ENCODE results near the gene GSC. TPM values are rescaled to one million over a fixed set of nuclear protein-coding genes. Genes with fewer than 3 reads are reported as not detected.

Gene GSC
- total and polyA plus RNA-seq, 2 of the 4 experiments (the other 2 are of a cell fraction) = not detected

GRCh38 chr14:94787655-94788054 is 17.7 kb upstream of the GSC start:
- no peak overlapping the region for H2AFZ ChIP-seq (replicated peaks; ENCODE audit: low read length, poor library complexity)
- no peak overlapping the region for H4K8ac ChIP-seq (ENCODE audit: low read depth in 2 of 2, low read length in 2 of 2)
- H3K56ac ChIP-seq (ENCODE audit: extremely low read depth, insufficient read depth, low read length) = no peak overlapping the region
- no peaks in the 10 kb centered on the region for H3K79me1 ChIP-seq (ENCODE audit: low read depth in 1 of 2, low read length in 2 of 2)
- no peak overlapping the region for H3K9ac ChIP-seq (ENCODE audit: low read depth, low read length)
- dilution Hi-C loops (cut with HindIII; ENCODE audit: low sequenced_read_pairs, unreplicated experiment) = no loop called here
- in situ Hi-C loops (cut with MboI; ENCODE audit: low sequenced_read_pairs) = no loop called here
- H2BK5ac ChIP-seq (ENCODE audit: low read depth, low read length, poor library complexity, severe bottlenecking) = no peak overlapping the region
- H3K14ac ChIP-seq (replicated peaks; ENCODE audit: low read depth, low read length) = no peak overlapping the region
- WGBS, 2 experiments (ENCODE audit: extremely low coverage in 2 of 2, insufficient read length in 1 of 2) = 60% methylated on average over 1 of the region's 10 CpGs; no CpG with 5 or more reads in 1 of the 2 experiments
- no peak for DNase-seq
- no peak for ATAC-seq (ENCODE audit: low read depth)
- intact Hi-C loops (cut with micrococcal nuclease) = no loop called here
- H2AK9ac ChIP-seq (replicated peaks; ENCODE audit: low read depth, low read length, poor library complexity) = no peak overlapping the region
- H3K23ac ChIP-seq (ENCODE audit: low read depth, low read length) = no peak overlapping the region
- H2BK15ac ChIP-seq (ENCODE audit: low read depth, low read length) = no peak overlapping the region
- no peaks in the 10 kb centered on the region for H3K27me3 ChIP-seq (ENCODE audit: control insufficient read depth, insufficient read depth, low read length)
- no peak overlapping the region for H2BK20ac ChIP-seq (ENCODE audit: low read depth, low read length)
- H4K20me1 ChIP-seq (ENCODE audit: insufficient read depth, low read length) = no peaks in the 10 kb centered on the region
- no peak for TF ChIP-seq FOS (IDR thresholded peaks at IDR 0.05; ENCODE audit: low read depth, low read length)
- no peak for TF ChIP-seq POLR2A (IDR thresholded peaks at IDR 0.05; ENCODE audit: low read depth, low read length)
- TF ChIP-seq MXI1 (IDR thresholded peaks at IDR 0.05; ENCODE audit: borderline replicate concordance, low read depth, low read length) = no peak
- no peak for TF ChIP-seq CHD1 (IDR thresholded peaks at IDR 0.05; ENCODE audit: low read depth, low read length)
- TF ChIP-seq MAFK (IDR thresholded peaks at IDR 0.05; ENCODE audit: low read depth, low read length) = no peak
- no peak for TF ChIP-seq CTCF (conservative IDR thresholded peaks at IDR 0.05; ENCODE audit: low read depth, low read length)
- no peak for TF ChIP-seq NFE2L2 (IDR thresholded peaks at IDR 0.05; ENCODE audit: low read depth, low read length)
- H4K5ac ChIP-seq (ENCODE audit: low read depth, low read length) = no peak overlapping the region
- H3K4me3 ChIP-seq (ENCODE audit: insufficient read depth, low read depth, low read length) = no peak overlapping the region
- no peaks in the 10 kb centered on the region for H3K36me3 ChIP-seq (ENCODE audit: control insufficient read depth, insufficient read depth, low read length)
- no peak overlapping the region for H4K91ac ChIP-seq (ENCODE audit: insufficient read depth, low read depth, low read length)
- no peak overlapping the region for H2BK120ac ChIP-seq (ENCODE audit: low read depth, low read length)
- no peak overlapping the region for H3K4me2 ChIP-seq (ENCODE audit: low read depth, low read length)
- H3K9me1 ChIP-seq (ENCODE audit: insufficient read depth, low read length) = no peaks in the 10 kb centered on the region
- no peak overlapping the region for H3K27ac ChIP-seq (ENCODE audit: insufficient read depth, low read length)
- no peak overlapping the region for H3K4ac ChIP-seq (ENCODE audit: low read depth, low read length)
- POLR2A ChIA-PET (ENCODE audit: unreplicated experiment) = no interaction called here
- no peak overlapping the region for H3K18ac ChIP-seq (ENCODE audit: low read depth, low read length)
- H3K9me3 ChIP-seq (ENCODE audit: control insufficient read depth, insufficient read depth, low read length) = no peaks in the 10 kb centered on the region
- H3K4me1 ChIP-seq (ENCODE audit: control insufficient read depth, insufficient read depth, low read length) = no peaks in the 10 kb centered on the region
- no peak overlapping the region for H2AK5ac ChIP-seq (ENCODE audit: low read depth, low read length)
- CTCF ChIA-PET = no interaction called here
- BruUV-seq (replicated peaks) = no TSS peak

All from IMR-90 (cell line).